GM12878 (cell line): ENCODE measurements around the gene M1AP. TPM values are rescaled to one million over a fixed set of nuclear protein-coding genes. Genes with fewer than 3 reads are reported as not detected.

Experiments
- ASH2L ChIP-seq: fragments of 300-600, 200-600 bp; sonication (generic); IDR thresholded peaks from 2 replicates; pipeline ENCODE4 v1.6.1; 2017; ENCODE audit warnings: low read depth, mild to moderate bottlenecking, borderline replicate concordance
- BCL11A ChIP-seq: IDR thresholded peaks from 2 replicates; pipeline ENCODE4 v1.6.1; 2011; ENCODE audit warnings: low read depth, low read length
- CHD2 ChIP-seq: IDR thresholded peaks from 2 replicates; pipeline ENCODE4 v1.6.1; 2011; ENCODE audit warnings: low read depth, low read length, improper control_type of control experiment, borderline replicate concordance
- CREM ChIP-seq: IDR thresholded peaks from 2 replicates; pipeline ENCODE4 v1.6.1; 2014; ENCODE audit warnings: antibody characterized with exemption, low read depth
- ETV6 ChIP-seq, 2 experiments: fragments of 450-650 bp in 1 of 2; IDR thresholded peaks in 1 of 2; conservative IDR thresholded peaks in 1 of 2; 2 replicates each; pipeline ENCODE4 v1.6.1; 2014; ENCODE audit warnings: antibody characterized with exemption in 1 of 2, borderline replicate concordance in 1 of 2, low read depth in 1 of 2, mild to moderate bottlenecking in 1 of 2, moderate library complexity in 1 of 2
- FOXM1 ChIP-seq: IDR thresholded peaks from 2 replicates; pipeline ENCODE4 v1.6.1; 2012; ENCODE audit warnings: low read depth, mild to moderate bottlenecking, inconsistent platforms, low read length, moderate library complexity
- GATAD2B ChIP-seq: fragments of 450-650 bp; conservative IDR thresholded peaks from 2 replicates; pipeline ENCODE4 v1.6.1; 2017; ENCODE audit warnings: low read depth, mild to moderate bottlenecking, moderate library complexity
- LARP7 ChIP-seq: fragments of 450-650 bp; IDR thresholded peaks from 2 replicates; pipeline ENCODE4 v1.6.1; 2017; ENCODE audit warnings: mild to moderate bottlenecking
- MEF2A ChIP-seq: IDR thresholded peaks from 2 replicates; pipeline ENCODE4 v1.6.1; 2011; ENCODE audit warnings: low read depth, mild to moderate bottlenecking, low read length, moderate library complexity; ENCODE audit not compliant: insufficient read depth
- NBN ChIP-seq: fragments of 450-650 bp; IDR thresholded peaks from 2 replicates; pipeline ENCODE4 v1.6.1; 2016
- NFIC ChIP-seq: IDR thresholded peaks from 2 replicates; pipeline ENCODE4 v1.6.1; 2012; ENCODE audit warnings: low read depth, mild to moderate bottlenecking, inconsistent platforms, low read length, moderate library complexity
- NR2C2 ChIP-seq: IDR thresholded peaks from 2 replicates; pipeline ENCODE4 v1.6.1; 2011; ENCODE audit warnings: borderline replicate concordance, low read depth; ENCODE audit not compliant: control insufficient read depth, insufficient read length
- NR2F1 ChIP-seq: fragments of 450-650 bp; conservative IDR thresholded peaks from 2 replicates; pipeline ENCODE4 v1.6.1; 2017; ENCODE audit warnings: mild to moderate bottlenecking
- PAX5 ChIP-seq: IDR thresholded peaks from 2 replicates; pipeline ENCODE4 v1.6.1; 2011; ENCODE audit warnings: low read depth, low read length, borderline replicate concordance
- PML ChIP-seq: IDR thresholded peaks from 2 replicates; pipeline ENCODE4 v1.6.1; 2012; ENCODE audit warnings: low read length, inconsistent platforms
- POLR2AphosphoS2 ChIP-seq: IDR thresholded peaks from 2 replicates; pipeline ENCODE4 v1.6.1; 2011; ENCODE audit warnings: low read depth, mild to moderate bottlenecking, low read length, improper control_type of control experiment, moderate library complexity
- POLR2AphosphoS5 ChIP-seq: IDR thresholded peaks from 2 replicates; pipeline ENCODE4 v1.6.1; 2011; ENCODE audit warnings: mild to moderate bottlenecking, low read length, inconsistent platforms
- POU2F2 ChIP-seq: IDR thresholded peaks from 3 replicates; pipeline ENCODE4 v1.6.1; 2011; ENCODE audit warnings: low read depth, mild to moderate bottlenecking, low read length, borderline replicate concordance
- RBBP5 ChIP-seq: fragments of 200-600 bp; sonication (generic); conservative IDR thresholded peaks from 2 replicates; pipeline ENCODE4 v1.6.1; 2016
- TCF12 ChIP-seq: IDR thresholded peaks from 2 replicates; pipeline ENCODE4 v1.6.1; 2011; ENCODE audit warnings: low read depth, mild to moderate bottlenecking, low read length
- ZBTB11 ChIP-seq: fragments of 450-650 bp; formaldehyde crosslinking; IDR thresholded peaks from 2 replicates; pipeline ENCODE4 v1.5.0; 2022; ENCODE audit warnings: mild to moderate bottlenecking, missing genetic modification characterization
- ZNF592 ChIP-seq: fragments of 450-650 bp; IDR thresholded peaks from 2 replicates; pipeline ENCODE4 v1.6.1; 2017; ENCODE audit warnings: mild to moderate bottlenecking, moderate library complexity
- polyA plus RNA-seq, 11 experiments: library from polyadenylated mRNA; depleted of rRNA in 4 of 11; unstranded in 6 of 11; stranded (reverse) in 5 of 11; fragments of >200 nt; fragmentation: Nextera tagmentation in 4 of 11; fragmentation: Illumina TruSeq in 1 of 11; extraction: Ambion mirVana in 4 of 11; extraction: Trizol in 1 of 11; gene quantifications; 1 replicate in 1 of 11; 2 replicates in 10 of 11; pipeline versions ENCODE4 v1.2.1 to v1.2.3, GENCODE V29; 2011 to 2016; ENCODE audit warnings: inconsistent platforms in 2 of 11, missing spikeins in 2 of 11, low read depth in 1 of 11
- total RNA-seq, 4 experiments: library from RNA; depleted of rRNA in 3 of 4; stranded (reverse); fragments of >200 nt in 3 of 4; fragmentation: Illumina TruSeq in 1 of 4; extraction: Trizol in 1 of 4; gene quantifications; 2 replicates each; pipeline versions ENCODE4 v1.2.1 to v1.2.3, GENCODE V29; 2013 to 2021
- TF ChIP-seq, protein P1 (sequence below): IDR thresholded peaks from 2 replicates; pipeline ENCODE4 v1.6.1; 2012; ENCODE audit warnings: low read length, inconsistent platforms

The M1AP gene
- total and polyA plus RNA-seq, 10 of the 15 experiments (the other 5 are each of a cell fraction or from before 2014, with no cell fraction given): 0.04 to 0.32 (median 0.16) TPM; not detected in 4

DNA sequence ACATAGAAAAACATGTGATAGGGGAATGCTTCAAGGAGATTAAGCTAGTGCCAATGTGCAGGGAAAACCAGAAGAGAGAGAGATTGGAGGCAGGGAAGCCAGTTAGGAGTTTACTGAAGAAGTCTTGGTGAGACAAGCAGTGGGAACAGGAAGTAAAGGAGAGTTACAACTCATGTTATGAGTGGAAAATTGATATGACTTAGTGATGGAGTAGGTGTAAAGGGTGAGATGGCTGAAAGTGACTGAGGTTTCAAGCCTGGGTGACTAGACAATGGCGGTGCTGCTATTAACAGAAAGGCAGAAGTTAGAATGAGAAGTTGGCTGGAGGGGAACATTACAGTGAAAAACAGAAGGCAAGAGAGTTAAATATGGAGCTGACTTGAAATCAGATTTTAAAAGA is 77.1 kb downstream of the M1AP start (continued):
- TF ChIP-seq ZNF592: no peak
- TF ChIP-seq CHD2: 0 out of 2 replicates have a peak, but pooled peaks have one; percentile 61
- peak; percentile 61; the same call in 1 of the 2 replicates for TF ChIP-seq TCF12
- no peak for TF ChIP-seq ZBTB11 (CRISPR knock-in tag)
- TF ChIP-seq NBN: peak; percentile 98
- TF ChIP-seq ETV6 (conservative IDR thresholded peaks at IDR 0.05 in 1 of 2, IDR thresholded peaks at IDR 0.05 in 1 of 2; ENCODE audit: borderline replicate concordance in 1 of 2, low read depth in 1 of 2): peak in 1 of 2 experiments; percentile 95; a peak in 2 of 4 replicates
- TF ChIP-seq NR2C2: no peak
- TF ChIP-seq POLR2AphosphoS2: no peak
- TF ChIP-seq PML: peak; percentile 79
- no peak for TF ChIP-seq POLR2AphosphoS5
- peak; percentile 87 for TF ChIP-seq FOXM1
- TF ChIP-seq, protein P1, sequence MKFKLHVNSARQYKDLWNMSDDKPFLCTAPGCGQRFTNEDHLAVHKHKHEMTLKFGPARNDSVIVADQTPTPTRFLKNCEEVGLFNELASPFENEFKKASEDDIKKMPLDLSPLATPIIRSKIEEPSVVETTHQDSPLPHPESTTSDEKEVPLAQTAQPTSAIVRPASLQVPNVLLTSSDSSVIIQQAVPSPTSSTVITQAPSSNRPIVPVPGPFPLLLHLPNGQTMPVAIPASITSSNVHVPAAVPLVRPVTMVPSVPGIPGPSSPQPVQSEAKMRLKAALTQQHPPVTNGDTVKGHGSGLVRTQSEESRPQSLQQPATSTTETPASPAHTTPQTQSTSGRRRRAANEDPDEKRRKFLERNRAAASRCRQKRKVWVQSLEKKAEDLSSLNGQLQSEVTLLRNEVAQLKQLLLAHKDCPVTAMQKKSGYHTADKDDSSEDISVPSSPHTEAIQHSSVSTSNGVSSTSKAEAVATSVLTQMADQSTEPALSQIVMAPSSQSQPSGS: peak; percentile 87
- TF ChIP-seq CREM: peak; percentile 85
- TF ChIP-seq RBBP5: no peak
- no peak for TF ChIP-seq LARP7
- TF ChIP-seq PAX5: peak; percentile 92
- TF ChIP-seq NFIC: peak; percentile 95
- peak; percentile 85 for TF ChIP-seq MEF2A
- no peak; the same call in 1 of the 2 replicates for TF ChIP-seq GATAD2B
- no peak for TF ChIP-seq ASH2L
- TF ChIP-seq POU2F2: peak; percentile 63; the same call in 1 of the 3 replicates
- TF ChIP-seq NR2F1: 0 out of 2 replicates have a peak, but pooled peaks have one; percentile 43
- TF ChIP-seq BCL11A: peak; percentile 90
